DND-41 (cell line): Measurements from ENCODE around the gene CPNE4.

Source experiments
- CTCF ChIP-seq: IDR thresholded peaks from 2 replicates; pipeline ENCODE4 v1.5.1; 2012; ENCODE audit warnings: borderline replicate concordance, low read length, moderate library complexity, mild to moderate bottlenecking; ENCODE audit not compliant: poor library complexity, severe bottlenecking; ENCODE audit errors: extremely low read depth
- EZH2 ChIP-seq: IDR thresholded peaks from 3 replicates; pipeline ENCODE4 v1.6.1; 2012; ENCODE audit warnings: borderline replicate concordance, low read depth, mild to moderate bottlenecking, moderate library complexity, low read length, inconsistent platforms; ENCODE audit not compliant: severe bottlenecking

GRCh38 chr3:132037581-132037980 lies 2.8 kb upstream of the CPNE4 start:
- TF ChIP-seq CTCF (no peak), EZH2 (no peak)
